ENCODE results near the gene RBM5.
"Not testable (repeated sequence)": the region's sequence is repeated elsewhere in the genome, so short reads cannot be mapped to it uniquely, and the experiment has no call there.

DNA sequence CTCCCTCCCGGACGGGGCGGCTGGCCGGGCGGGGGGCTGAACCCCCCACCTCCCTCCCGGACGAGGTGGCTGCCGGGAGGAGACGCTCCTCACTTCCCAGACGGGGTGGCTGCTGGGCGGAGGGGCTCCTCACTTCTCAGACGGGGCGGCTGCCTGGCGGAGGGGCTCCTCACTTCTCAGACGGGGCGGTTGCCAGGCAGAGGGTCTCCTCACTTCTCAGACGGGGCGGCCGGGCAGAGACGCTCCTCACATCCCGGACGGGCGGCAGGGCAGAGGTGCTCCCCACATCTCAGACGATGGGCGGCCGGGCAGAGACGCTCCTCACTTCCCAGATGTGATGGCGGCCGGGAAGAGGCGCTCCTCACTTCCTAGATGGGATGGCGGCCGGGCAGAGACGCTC is 3.8 kb upstream of the RBM5 start:
- TF ChIP-seq, protein P1, sequence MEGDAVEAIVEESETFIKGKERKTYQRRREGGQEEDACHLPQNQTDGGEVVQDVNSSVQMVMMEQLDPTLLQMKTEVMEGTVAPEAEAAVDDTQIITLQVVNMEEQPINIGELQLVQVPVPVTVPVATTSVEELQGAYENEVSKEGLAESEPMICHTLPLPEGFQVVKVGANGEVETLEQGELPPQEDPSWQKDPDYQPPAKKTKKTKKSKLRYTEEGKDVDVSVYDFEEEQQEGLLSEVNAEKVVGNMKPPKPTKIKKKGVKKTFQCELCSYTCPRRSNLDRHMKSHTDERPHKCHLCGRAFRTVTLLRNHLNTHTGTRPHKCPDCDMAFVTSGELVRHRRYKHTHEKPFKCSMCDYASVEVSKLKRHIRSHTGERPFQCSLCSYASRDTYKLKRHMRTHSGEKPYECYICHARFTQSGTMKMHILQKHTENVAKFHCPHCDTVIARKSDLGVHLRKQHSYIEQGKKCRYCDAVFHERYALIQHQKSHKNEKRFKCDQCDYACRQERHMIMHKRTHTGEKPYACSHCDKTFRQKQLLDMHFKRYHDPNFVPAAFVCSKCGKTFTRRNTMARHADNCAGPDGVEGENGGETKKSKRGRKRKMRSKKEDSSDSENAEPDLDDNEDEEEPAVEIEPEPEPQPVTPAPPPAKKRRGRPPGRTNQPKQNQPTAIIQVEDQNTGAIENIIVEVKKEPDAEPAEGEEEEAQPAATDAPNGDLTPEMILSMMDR (IDR thresholded peaks at IDR 0.05): not testable (repeated sequence)
- TF ChIP-seq EZH2 (IDR thresholded peaks at IDR 0.05; ENCODE audit: borderline replicate concordance, insufficient read depth, low read depth, low read length, poor library complexity, severe bottlenecking): not testable (repeated sequence)

Measured in B cell (primary cell).